ENCODE measurements around the gene HERC5. TPM values are rescaled to one million over a fixed set of nuclear protein-coding genes. Genes with fewer than 3 reads are reported as not detected.
A peak's percentile ranks its signal among the peaks of the same experiment; 100 is the strongest.

HERC5 gene
- total RNA-seq, 1 experiment from 2014 or later = 17.2 TPM

DNA sequence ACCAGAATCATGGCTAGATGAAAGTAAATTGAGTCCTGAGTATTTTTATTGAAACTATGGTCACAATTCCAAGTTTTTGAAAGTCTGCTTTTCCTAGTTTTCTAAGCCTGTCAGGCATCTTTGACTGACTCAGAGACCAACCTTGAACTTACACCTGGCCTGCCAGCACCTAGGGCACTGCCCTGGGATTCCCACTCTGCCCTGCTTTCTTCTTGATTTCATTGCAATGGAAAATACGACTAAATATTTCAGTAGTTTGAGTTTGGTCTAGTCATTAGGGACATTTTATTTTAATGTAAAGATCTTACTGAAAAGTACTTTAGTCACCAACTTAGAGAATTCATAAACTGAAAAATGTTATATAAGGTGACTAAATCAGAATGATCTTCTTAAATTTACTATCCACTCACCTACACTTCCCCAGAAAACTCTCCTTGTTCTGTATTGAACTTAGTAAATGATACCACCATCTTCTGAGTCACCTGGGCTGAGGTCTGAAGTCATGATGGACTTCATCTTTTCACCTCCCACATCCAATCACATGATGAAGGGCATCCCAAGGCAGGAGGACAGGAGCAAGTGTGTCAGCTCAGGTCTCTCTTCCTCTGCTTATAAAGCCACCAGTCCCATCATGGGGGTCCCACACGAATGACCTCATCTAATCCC lies 78.3 kb downstream of the HERC5 start:
- no peak overlapping the region for H2BK20ac ChIP-seq (ENCODE audit: low read depth, low read length, poor library complexity, severe bottlenecking)
- H4K20me1 ChIP-seq (ENCODE audit: control insufficient read depth, insufficient read depth, insufficient read length) = no peaks in the 10 kb centered on the region
- no peak overlapping the region for H2AK5ac ChIP-seq (ENCODE audit: insufficient read length, low read length)
- no peak overlapping the region for H3K27ac ChIP-seq (ENCODE audit: insufficient read length, low read depth, low read length)
- H3K4me1 Mint-ChIP-seq = peaks cover 28 to 38% of the 10 kb centered on the region in 2 experiments
- no peak overlapping the region for H3K4ac ChIP-seq (ENCODE audit: low read depth, low read length)
- no peak overlapping the region for H3K9ac ChIP-seq (ENCODE audit: extremely low read depth, insufficient read length, low read length)
- DNase-seq = no peak
- H4K8ac ChIP-seq (replicated peaks; ENCODE audit: insufficient read length, low read depth, low read length) = peak overlapping the region; percentile 50
- no peak for TF ChIP-seq CTCF (conservative IDR thresholded peaks at IDR 0.05)
- no peak overlapping the region for H3K14ac ChIP-seq (ENCODE audit: insufficient read depth, low read length)
- no peak overlapping the region for H4K91ac ChIP-seq (ENCODE audit: insufficient read length, low read depth, low read length)
- H3K27me3 ChIP-seq (ENCODE audit: insufficient read depth, low read length) = no peaks in the 10 kb centered on the region
- H3K79me2 ChIP-seq (ENCODE audit: insufficient read depth, low read length) = peaks cover 9% of the 10 kb centered on the region; the same call in 1 of the 2 replicates
- H3K27me3 Mint-ChIP-seq (ENCODE audit: low read depth) = no peaks in the 10 kb centered on the region; the same call in 1 of the 2 replicates
- peak overlapping the region in 1 of 3 experiments; percentile 36; a peak in 2 of 7 replicates for H3K27ac Mint-ChIP-seq
- H2BK12ac ChIP-seq (ENCODE audit: insufficient read length, low read depth, low read length) = no peak overlapping the region
- no peaks in the 10 kb centered on the region for H3K9me3 Mint-ChIP-seq
- H4K5ac ChIP-seq (ENCODE audit: insufficient read length, low read depth, low read length) = no peak overlapping the region
- no peak overlapping the region for H2AFZ ChIP-seq (ENCODE audit: low read length)
- no peak overlapping the region for H3K18ac ChIP-seq (ENCODE audit: insufficient read length, low read depth, low read length)
- H2BK15ac ChIP-seq (ENCODE audit: low read depth, low read length) = no peak overlapping the region
- no peak overlapping the region for H3K23ac ChIP-seq (ENCODE audit: insufficient read length, low read depth, low read length)
- no peak overlapping the region for H3K4me3 Mint-ChIP-seq
- no peak overlapping the region for H2BK5ac ChIP-seq (ENCODE audit: insufficient read length, low read length)
- no peak overlapping the region for H3T11ph ChIP-seq (ENCODE audit: low read length)
- no peaks in the 10 kb centered on the region for H3K36me3 Mint-ChIP-seq (ENCODE audit: insufficient read depth in 1 of 3, low read depth in 3 of 3)
- no peaks in the 10 kb centered on the region for H3K9me3 ChIP-seq (ENCODE audit: control insufficient read depth, low read depth, low read length)
- no peak overlapping the region for H3K4me2 ChIP-seq (ENCODE audit: insufficient read depth, insufficient read length, low read length)
- no peak overlapping the region for H2BK120ac ChIP-seq (ENCODE audit: low read depth, low read length, poor library complexity, severe bottlenecking)
- no peaks in the 10 kb centered on the region; the same call in 1 of the 2 replicates for H3K4me1 ChIP-seq (ENCODE audit: insufficient read depth, low read length)
- WGBS (ENCODE audit: extremely low coverage, insufficient read length, low lambda C conversion rate) = no CpG with 5 or more reads among the region's 2 CpGs
- no peaks in the 10 kb centered on the region for H3K23me2 ChIP-seq (ENCODE audit: insufficient read length, low read depth, low read length, poor library complexity, severe bottlenecking)
- H3K56ac ChIP-seq (ENCODE audit: insufficient read length, low read depth, low read length) = no peak overlapping the region
- H3K79me1 ChIP-seq (ENCODE audit: insufficient read depth, low read depth, low read length, poor library complexity, severe bottlenecking) = no peaks in the 10 kb centered on the region
